Iris pigment epithelial cell (primary cell): ENCODE data around the gene PIWIL1.

Experiments
- DNase-seq: peaks from one replicate; pipeline ENCODE4 v3.0.0-alpha.2; 2011; ENCODE audit warnings: low read depth

The PIWIL1 gene

DNA sequence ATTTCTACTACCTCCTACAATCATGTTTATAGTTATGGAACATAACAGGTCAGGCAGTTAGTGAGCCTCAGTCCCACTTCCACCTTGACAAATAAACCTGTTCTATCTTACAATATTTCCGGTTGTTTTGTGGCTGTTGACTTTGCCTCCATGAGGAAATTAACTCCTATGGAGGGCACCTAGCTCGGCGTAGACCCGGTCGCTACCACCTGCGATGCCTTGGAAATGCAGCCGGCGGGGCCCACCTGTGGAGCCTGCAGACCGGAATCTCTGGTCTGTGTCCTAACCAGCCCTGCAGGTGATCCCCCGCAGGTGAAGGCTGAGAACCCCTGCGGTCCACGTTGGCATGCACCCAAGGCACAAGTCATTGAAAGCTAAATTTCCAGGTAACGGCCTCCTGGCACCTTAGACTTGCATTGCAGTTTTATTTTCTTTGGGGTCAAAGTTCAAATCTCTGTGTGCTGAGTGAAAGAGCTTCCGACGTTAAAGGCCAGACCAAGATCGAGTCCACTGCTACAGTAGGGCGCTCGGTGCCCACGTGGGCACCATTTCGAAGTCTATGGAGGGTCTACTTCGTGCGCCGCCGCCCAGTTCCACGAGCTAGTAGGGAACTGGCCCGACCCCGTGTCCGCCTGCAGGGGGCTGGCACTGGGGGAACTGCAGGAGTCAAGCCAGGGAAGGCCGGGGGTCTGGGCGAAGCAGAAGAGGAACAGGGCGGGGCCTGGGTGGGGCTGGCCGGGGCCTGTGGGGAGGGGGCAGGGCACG, 782 bp upstream of the PIWIL1 start:
- DNase-seq: no peak

GRCh38 chr12:130338794-130339601, 1.3 kb downstream of the PIWIL1 start:
- DNase-seq: no peak

GRCh38 chr12:130339951-130340350, 2.3 kb downstream of the PIWIL1 start:
- no peak for DNase-seq

DNA sequence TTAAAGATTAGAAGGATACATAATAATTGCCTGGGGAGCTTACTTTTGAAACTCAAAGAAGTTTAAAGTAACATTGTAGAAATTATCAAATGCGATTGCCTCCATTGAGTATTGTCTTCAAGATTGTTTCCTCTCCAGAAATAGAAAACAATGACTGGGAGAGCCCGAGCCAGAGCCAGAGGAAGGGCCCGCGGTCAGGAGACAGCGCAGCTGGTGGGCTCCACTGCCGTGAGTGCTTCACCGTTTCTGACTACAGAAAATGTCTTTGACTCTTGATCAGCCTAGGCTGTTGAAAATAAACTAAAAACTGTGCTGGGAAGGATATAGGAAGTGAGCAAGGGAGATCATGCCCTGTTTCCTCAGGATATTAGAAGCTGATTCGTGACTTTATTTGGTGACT, 4.8 kb downstream of the PIWIL1 start:
- DNase-seq: no peak

GRCh38 chr12:130342842-130343241, 5.2 kb downstream of the PIWIL1 start:
- DNase-seq: no peak

- no peak for DNase-seq
Observed at GRCh38 chr12:130344529-130344928, 6.8 kb downstream of the PIWIL1 start.

GRCh38 chr12:130345292-130345691, 7.6 kb downstream of the PIWIL1 start:
- DNase-seq: no peak

DNA sequence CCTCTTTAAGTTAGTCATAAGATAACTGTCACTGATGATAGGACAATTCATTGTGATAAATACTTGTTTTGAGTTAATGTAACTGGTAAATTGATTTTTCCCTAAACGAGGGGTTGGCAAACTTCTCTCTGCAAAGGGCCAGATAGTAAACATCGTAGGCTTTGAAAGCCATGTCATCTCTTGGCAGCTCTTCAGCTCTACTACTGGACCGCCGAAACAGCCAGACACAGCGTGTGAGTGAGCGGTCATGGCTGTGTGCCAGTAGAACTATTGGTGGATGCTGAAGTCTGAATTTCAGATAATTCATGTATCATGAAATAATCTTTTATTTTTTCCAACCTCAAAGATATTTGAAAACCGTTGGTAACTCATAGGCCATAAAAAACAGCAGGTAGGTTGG, 9.9 kb downstream of the PIWIL1 start:
- no peak for DNase-seq

GRCh38 chr12:130350715-130351114, 13.0 kb downstream of the PIWIL1 start:
- DNase-seq: no peak

DNA sequence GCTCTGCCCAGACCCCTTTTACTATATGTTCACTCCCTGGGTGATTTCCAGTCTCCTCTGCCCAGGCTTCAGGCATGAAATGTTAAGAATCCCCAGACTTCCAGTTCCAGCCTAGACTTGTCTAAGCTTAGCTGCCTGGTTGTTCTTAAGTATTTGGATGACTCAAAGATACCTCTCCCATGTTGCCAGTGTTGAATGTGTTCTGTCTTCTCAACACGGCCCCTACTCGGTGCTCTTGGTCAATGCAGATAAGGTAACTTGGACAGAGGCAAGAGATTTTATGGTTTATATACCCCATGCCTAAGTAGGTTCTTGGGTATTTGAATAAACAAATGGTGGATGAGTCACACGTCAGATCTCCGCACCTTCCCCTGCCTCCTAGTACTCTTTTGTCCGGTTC, 13.6 kb downstream of the PIWIL1 start:
- DNase-seq: no peak

DNA sequence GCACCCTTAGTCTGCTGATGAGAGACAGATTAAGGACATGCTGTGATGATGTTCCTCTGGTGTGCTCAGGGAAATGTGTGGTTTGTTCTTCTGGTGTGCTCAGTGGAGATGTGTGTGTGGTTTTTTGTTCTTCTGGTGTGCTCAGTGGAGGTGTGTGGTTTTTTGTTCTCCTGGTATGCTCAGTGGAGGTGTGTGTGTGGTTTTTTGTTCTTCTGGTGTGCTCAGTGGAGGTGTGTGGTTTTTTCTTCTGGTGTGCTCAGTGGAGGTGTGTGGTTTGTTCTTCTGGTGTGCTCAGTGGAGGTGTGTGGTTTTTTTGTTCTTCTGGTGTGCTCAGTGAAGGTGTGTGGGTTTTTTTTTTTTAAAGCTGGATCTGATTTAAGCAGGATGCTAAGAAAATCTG, 15.4 kb downstream of the PIWIL1 start:
- no peak for DNase-seq

DNA sequence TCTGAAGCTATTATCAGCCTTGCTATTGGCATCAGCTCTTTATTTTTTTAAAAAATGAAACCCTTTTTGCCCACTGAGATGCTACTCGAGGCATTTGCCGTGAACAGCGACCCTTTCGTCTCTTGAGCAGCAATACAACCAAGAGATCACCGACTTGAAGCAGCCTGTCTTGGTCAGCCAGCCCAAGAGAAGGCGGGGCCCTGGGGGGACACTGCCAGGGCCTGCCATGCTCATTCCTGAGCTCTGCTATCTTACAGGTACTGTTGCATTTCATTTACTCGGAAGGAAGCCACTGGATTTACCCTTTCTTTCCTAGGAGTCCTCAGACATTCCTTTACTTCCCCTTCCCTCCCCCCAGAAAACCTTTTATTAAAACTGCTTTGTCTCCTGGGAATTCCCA, 16.7 kb downstream of the PIWIL1 start:
- no peak for DNase-seq

GRCh38 chr12:130356222-130356621, 18.5 kb downstream of the PIWIL1 start:
- DNase-seq: no peak

DNA sequence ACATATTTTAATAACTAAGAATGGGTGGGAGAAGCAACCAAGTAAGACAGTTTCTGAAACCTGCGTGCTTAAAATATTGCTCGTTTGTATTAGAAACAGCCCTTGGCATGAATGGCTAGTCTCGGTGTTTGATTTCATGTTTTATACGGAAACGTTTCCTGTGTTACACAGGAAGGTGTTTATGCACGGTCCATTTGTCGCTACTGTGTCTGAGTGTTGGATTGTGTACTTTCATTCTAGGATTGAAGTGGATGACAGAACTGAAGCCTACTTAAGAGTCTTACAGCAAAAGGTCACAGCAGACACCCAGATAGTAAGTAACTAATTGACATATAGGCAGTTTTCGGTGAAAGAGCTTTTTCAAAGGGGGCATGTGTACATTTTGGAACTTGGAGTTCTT, 19.6 kb downstream of the PIWIL1 start:
- no peak for DNase-seq

DNA sequence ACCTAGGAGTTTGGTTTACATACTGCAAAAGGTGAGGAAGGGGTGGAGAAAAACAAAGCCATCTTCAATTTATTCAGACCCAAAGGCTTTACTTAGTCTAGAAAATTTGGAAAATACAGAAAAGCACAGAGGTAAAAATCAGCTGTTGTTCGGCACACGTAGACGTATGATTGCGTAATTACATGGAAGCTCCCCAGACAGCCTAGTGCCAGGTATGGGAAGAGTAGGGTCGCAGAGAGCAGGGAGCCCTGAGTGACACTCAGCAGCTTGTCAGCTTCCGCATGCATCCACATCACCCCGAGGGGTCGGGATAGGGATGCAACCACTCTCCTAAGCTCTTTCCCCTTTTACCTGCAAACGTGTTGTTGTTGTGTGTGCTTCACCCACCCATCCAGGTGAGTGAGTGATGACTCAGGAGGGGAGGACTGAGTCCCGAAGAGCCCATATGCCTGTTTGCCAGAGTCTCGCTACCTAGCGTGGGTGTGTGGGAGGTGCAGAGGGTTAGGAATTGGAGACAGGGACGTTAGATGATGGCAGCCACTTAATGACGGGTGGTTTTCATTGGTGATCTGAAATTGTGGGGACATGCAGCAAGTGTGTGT, 20.1 kb downstream of the PIWIL1 start:
- DNase-seq: no peak

DNA sequence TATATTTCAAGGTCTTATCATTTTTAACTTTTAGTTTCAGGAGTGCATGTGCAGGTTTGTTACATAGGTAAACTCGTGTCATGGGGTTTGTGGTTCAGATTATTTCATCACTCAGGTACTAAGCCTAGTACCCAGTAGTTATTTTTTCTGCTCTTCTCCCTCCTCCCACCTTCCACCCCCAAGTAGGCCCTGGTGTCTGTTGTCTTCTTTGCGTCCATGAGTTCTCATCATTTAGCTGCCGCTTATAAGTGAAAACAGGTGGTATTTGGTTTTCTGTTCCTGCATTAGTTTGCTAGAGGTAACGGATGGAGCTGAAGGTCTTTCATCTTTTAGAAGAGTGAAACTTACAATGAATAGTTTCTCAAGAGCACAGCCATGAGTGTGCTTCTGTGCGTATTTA, 24.4 kb downstream of the PIWIL1 start:
- DNase-seq: no peak

DNA sequence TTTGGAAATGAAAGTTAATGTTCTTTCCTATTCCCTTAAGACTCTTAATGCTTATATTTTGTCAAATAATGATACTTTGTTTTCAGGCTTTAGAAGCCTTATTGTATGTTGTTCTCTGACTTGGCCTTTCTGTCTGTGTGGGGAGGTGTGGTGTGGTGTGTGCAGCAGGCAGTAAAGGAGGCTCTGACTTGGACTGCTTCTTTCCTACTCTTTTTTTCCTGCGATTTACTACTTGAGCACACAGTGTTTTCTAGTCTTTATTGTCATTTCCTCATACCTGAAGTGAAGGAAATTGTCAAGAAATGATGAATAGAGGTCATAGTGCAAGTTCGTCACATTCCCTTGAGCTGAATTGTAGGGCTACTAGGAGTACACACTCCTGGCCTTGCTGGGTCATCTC, 26.9 kb downstream of the PIWIL1 start:
- no peak for DNase-seq

DNA sequence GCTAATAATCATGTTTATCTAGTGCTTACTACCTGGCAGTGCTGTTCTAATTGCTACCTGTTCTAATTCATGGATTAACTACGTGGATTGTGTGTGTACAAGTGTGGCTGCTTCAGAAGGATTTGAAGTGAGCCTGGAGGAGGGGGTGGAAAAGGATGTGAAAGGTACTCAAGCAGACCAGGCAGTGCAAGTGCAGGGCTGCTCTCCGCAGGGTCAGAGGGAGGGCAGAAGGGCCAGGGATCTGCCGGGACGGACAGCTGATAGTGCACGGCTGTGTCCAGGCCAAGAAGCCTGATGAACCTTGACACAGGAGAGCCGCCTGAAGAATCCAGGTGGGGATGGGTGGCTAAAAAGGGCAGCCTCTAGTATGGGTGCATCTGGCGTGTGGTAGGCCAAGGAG, 28.5 kb downstream of the PIWIL1 start:
- DNase-seq: no peak

- no peak for DNase-seq
Observed at GRCh38 chr12:130367003-130367402, 29.3 kb downstream of the PIWIL1 start.

- no peak for DNase-seq
Observed at GRCh38 chr12:130367523-130367922, 29.8 kb downstream of the PIWIL1 start.

DNA sequence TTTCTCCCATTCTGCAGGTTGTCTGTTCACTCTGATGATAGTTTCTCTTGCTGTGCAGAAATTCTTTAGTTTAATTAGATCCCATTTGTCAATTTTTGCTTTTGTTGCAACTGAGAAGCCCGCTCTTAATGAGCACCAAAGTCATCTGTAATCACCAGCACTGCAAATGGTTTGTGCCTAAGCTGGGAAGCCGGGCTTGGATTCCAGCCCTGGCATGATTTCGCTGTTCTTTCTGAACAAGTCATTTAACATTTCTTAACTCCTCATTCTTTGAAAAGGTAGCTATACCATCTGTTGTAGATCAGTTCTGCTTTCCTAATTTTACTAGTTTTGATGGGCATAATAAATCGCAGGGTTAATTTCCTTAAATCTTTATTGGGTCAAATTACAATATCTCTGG, 32.1 kb downstream of the PIWIL1 start:
- no peak for DNase-seq

GRCh38 chr12:130371296-130371695, 33.6 kb downstream of the PIWIL1 start:
- DNase-seq: no peak

DNA sequence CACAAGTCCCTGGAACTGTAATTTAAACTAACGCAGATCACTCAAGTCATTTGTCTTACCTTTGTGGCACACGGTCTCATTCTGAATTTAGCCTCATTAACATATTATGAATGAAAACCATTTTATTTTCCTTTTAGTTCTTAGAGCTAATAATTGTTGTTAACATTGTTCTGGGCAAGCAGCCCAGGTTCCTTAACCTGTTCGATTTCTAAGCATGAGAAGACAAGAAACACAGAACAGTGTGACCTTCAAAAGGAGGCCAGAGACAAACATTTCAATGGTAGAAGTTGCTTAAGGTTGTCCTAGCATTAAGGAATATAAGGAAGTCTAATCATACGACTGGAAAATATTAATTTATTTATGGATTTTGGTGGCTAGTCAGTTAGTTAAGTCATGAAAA, 35.2 kb downstream of the PIWIL1 start:
- DNase-seq: no peak
